Measurements from ENCODE around the gene TMCO6. TPM values are rescaled to one million over a fixed set of nuclear protein-coding genes. Genes with fewer than 3 reads are reported as not detected.
A peak's percentile ranks its signal among the peaks of the same experiment; 100 is the strongest.

The TMCO6 gene
- total and polyA plus RNA-seq, 8 donors = 7.6 to 23.1 (median 18.9) TPM

DNA sequence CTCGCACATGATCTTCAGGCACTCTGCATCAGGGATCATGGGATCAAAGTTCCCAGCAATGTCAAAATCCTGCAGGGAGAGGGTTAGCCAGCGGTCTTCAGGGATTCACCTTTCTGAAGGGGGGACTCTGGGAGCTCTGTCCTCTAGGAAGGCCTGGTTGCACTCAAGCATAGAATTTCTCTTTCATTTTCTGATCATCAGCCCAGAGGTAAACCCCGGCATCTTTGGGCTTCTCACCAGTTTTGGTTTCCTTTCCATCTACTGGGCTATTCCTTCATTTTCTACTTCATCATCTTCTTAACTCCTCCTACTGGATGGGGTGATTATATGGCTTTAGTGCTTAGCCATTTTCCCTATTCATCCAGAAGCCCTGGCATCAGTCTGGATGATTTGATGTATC lies 38.7 kb downstream of the TMCO6 start:
- intact Hi-C loops (cut with DNase I) = no loop called here
- Histone ChIP-seq H3K4me1 (no peaks in the 10 kb centered on the region), H3K4me3 (no peak overlapping the region), H3K27ac (no peak overlapping the region), H3K9me3 (no peaks in the 10 kb centered on the region), H3K27me3 (no peaks in the 10 kb centered on the region), H3K36me3 (peaks cover 0 to 98% of the 10 kb centered on the region in 2 donors)
- ATAC-seq (no peak), DNase-seq (no peak)
- TF ChIP-seq, protein P1, sequence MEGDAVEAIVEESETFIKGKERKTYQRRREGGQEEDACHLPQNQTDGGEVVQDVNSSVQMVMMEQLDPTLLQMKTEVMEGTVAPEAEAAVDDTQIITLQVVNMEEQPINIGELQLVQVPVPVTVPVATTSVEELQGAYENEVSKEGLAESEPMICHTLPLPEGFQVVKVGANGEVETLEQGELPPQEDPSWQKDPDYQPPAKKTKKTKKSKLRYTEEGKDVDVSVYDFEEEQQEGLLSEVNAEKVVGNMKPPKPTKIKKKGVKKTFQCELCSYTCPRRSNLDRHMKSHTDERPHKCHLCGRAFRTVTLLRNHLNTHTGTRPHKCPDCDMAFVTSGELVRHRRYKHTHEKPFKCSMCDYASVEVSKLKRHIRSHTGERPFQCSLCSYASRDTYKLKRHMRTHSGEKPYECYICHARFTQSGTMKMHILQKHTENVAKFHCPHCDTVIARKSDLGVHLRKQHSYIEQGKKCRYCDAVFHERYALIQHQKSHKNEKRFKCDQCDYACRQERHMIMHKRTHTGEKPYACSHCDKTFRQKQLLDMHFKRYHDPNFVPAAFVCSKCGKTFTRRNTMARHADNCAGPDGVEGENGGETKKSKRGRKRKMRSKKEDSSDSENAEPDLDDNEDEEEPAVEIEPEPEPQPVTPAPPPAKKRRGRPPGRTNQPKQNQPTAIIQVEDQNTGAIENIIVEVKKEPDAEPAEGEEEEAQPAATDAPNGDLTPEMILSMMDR (IDR thresholded peaks at IDR 0.05) = no peak

DNA sequence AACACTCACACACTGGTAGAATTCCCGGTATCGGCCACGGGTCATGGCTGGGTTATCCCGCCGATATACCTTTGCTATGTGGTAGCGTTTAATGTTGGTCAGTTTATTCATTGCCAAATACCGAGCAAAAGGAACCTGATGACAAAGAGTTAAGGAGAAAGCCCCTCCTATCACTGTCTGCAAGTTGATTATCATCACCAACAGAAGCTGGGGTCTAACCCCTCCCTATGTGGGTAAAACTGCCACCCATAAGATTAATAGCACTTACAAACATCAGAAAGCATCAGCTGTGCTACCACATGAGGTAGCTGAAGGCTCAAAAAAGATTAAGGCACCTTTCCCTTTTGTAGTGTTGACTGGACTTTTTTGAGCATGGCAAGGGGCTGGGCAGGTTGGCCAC lies 39.7 kb downstream of the TMCO6 start:
- DNase-seq (no peak), ATAC-seq (no peak)
- no peaks in the 10 kb centered on the region for H3K27me3 ChIP-seq
- H3K9me3 ChIP-seq = no peaks in the 10 kb centered on the region
- TF ChIP-seq, protein P1 (IDR thresholded peaks at IDR 0.05) = no peak
- peaks cover 0 to 98% of the 10 kb centered on the region in 2 donors for H3K36me3 ChIP-seq
- no peak overlapping the region for H3K4me3 ChIP-seq
- H3K4me1 ChIP-seq = no peaks in the 10 kb centered on the region
- no peak overlapping the region for H3K27ac ChIP-seq
- intact Hi-C loops (cut with DNase I) = no loop called here

DNA sequence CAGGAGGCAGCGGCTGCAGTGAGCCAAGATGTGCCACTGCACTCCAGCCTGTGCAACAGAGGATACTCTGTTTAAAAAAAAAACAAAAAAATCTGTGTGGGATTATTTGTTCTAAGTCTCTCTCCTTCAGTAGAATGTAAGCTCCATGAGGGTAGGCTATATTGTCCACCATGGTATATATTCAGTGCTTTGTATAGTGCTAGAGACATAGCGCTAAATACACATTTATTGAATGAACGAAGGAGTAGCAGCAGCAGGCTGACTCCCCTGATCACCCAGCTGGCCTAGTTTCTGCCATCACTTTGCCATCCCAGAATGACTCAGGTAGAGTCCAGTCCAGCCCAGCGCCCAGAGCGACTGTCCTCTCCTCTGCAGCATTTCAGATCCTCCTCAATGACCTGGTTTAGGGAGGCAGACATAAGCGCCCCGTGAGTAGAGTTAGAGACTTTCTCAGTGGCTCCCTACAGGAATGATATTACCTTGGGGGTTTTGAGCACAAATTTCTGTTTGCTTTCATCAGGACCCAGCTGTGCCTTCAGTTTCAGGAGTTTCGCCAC lies 51.2 kb downstream of the TMCO6 start:
- H3K36me3 ChIP-seq = peaks cover 0 to 42% of the 10 kb centered on the region in 2 donors
- TF ChIP-seq, protein P1 (IDR thresholded peaks at IDR 0.05) = no peak

DNA sequence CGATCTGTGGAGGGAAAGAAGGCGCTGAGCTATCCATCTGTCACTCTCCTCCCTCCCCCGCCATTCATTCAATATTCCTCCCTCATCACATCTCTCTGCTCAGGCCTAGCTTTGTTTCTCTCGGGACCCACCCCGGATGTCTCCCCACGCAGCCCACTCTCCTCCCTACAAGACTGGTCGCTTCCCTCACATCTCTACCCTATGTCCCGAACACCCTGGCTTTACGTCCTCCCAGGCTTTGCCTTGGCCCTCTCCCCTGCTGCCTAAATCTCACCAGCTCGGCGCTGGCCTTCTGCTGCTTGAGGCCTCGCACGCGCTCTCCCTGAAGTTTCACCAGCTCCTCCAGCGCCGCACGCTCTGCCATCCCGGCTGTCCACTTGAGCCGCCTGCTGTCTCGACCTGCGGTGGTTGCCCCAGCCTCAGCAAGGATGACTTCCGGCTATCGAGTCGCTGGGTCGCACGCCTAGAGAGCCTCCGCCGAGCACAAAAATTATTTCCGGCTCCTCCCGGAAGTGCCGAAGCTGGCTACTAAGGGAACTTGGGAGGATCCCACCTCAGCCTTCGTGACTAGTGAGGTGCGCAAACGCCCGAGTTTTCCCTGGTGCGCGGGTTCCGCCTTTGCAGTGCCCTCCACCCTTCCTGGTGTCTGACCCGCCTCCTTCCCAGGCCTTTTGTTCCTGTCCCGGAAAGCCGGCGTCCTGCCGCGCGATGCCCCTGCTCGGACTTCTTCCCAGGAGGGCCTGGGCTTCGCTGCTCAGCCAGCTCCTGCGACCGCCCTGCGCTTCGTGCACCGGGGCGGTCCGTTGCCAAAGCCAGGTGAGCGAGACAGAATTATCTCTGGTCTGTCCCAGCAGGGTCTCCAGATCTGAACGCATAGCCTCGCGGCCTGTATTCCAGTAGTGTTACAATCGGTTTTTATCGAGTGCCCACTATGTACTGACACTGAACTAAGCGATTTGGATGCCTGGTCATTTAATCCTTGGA lies 52.0 kb downstream of the TMCO6 start, which contains the start of the genes HARS1 and HARS2:
TSS of gene HARS1 (minus strand) at position 430 of the 984 bp plus-strand sequence. CDS start at position 364, 66 bp downstream.
TSS of gene HARS2 (plus strand) at position 515 of the 984 bp plus-strand sequence. CDS start at position 709, 194 bp downstream.
- Histone ChIP-seq H3K27ac (peak within 1 kb of the TSS; percentile 77 to 91), H3K4me3 (peak within 1 kb of the TSS; percentile 69 to 73), H3K27me3 (no peaks in the 10 kb centered on the region), H3K9me3 (no peaks in the 10 kb centered on the region), H3K36me3 (peaks cover 0 to 45% of the 10 kb centered on the region in 2 donors), H3K4me1 (peaks cover 17 to 32% of the 10 kb centered on the region in 2 donors)
- ATAC-seq = peak; percentile 99
- DNase-seq = peak; percentile 81 to 95 (median 92)
- TF ChIP-seq, protein P1 (IDR thresholded peaks at IDR 0.05) = no peak
- intact Hi-C loops (cut with DNase I) = no loop called here

More for the DNA sequence above, 51.2 kb downstream of the TMCO6 start:
- Histone ChIP-seq H3K9me3 (no peaks in the 10 kb centered on the region), H3K4me1 (peaks cover 17 to 32% of the 10 kb centered on the region in 2 donors), H3K4me3 (peak overlapping the region; percentile 69 to 73), H3K27ac (peak overlapping the region; percentile 77 to 91), H3K27me3 (no peaks in the 10 kb centered on the region)
- no peak for ATAC-seq
- intact Hi-C loops (cut with DNase I) = no loop called here
- DNase-seq = no peak

DNA sequence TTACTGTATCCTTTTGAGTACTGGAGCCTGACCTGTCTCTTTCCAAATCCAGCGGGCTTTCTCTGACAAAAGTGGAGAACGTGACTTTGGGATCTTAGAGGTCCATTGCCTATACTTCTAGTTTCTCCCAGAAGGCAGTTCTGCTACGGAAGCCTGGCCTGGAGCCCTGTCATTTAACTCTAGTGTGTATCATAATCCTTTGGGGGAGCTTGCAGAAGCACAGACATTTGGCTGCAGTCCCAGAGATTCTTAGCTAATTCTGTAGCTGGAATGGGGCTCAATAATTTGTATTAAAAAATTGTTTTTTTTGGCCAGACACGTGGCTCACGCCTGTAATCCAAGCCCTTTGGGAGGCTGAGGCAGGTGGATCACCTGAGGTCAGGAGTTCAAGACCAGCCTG lies 55.0 kb downstream of the TMCO6 start:
- TF ChIP-seq, protein P1 (IDR thresholded peaks at IDR 0.05) = no peak
- no peak overlapping the region for H3K27ac ChIP-seq
- H3K4me3 ChIP-seq = no peak overlapping the region
- ATAC-seq = no peak
- peaks cover 0 to 60% of the 10 kb centered on the region in 2 donors for H3K36me3 ChIP-seq
- no peaks in the 10 kb centered on the region for H3K9me3 ChIP-seq
- peaks cover 17 to 32% of the 10 kb centered on the region in 2 donors for H3K4me1 ChIP-seq
- no peaks in the 10 kb centered on the region for H3K27me3 ChIP-seq
- intact Hi-C loops (cut with DNase I) = no loop called here
- no peak for DNase-seq

Measured in left lung (tissue), 10 donors.